Stimulated activated CD4-positive, alpha-beta T cell treated with anti-CD3 and anti-CD28 coated beads, Interleukin-2, amount 100 ng/mL, for 4 hours (primary cell): ENCODE results near the gene ZNF331.

Source experiments
- DNase-seq: peaks from one replicate; pipeline ENCODE4 v3.0.0-alpha.2; 2020; ENCODE audit warnings: low read depth

The ZNF331 gene

GRCh38 chr19:53520547-53521372 lies 17.2 kb upstream of the ZNF331 start:
- peak; percentile 84 for DNase-seq

DNA sequence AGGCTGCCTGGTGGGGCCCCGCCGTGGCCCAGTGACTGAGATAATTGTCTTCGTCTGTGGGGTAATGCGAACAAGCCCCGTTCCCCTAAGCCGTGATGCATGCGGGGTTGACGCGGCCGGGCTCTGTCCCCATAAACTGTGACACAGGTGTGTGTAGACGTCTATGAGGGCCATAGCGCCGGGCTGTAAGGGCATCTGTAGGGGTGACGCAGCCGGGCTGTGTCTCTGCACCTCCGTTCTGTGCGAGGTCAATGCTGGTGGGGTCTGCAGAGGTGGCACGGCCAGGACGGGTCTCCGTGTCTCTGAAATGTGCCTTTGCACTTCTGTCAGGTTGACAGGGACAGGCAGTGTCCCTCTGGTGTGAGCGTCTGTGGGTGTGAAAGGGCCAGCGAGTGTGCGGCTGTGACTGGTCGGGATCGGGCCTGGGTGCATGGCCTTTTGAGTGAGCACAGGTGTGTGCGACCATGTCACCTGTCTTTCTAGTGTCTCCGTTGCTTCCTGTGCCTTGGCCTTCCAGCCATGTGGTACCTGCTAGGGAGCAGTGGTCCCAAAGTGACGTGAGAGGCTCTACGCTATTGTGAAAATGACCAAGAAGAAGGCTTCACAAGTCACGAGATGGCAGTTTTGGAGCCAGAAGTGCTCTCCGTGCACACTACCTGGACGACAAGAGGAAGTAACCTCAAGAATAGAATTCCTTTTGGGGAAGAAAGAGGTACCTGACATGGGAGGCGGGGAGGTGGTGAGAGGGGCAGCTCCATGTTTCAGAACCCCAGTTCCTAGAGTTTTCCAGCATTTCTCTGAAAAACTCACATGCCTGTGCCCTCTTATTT lies 16.4 kb upstream of the ZNF331 start:
- no peak for DNase-seq

GRCh38 chr19:53525922-53526321 lies 12.0 kb upstream of the ZNF331 start:
- no peak for DNase-seq

DNA sequence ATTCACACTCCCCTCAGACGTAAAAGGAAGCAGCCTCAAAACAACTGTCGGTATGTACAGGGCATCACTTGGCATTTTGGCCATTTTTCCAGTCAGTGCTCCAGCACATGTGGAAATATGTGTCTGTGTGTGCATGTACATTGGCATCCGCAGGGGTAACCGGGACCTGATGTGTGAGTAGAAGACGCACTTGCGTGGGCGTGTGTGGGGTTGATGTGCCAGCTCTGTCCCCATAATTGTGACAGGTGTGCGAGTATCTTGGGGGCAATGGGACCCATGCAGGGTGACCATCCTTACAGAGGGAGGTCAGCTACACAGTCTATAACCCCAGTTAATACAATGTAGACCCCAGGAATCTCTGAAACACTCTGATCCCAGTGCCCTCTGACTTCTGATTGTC lies 7.3 kb upstream of the ZNF331 start:
- DNase-seq: no peak

GRCh38 chr19:53531457-53531856 lies 6.5 kb upstream of the ZNF331 start:
- no peak for DNase-seq

DNA sequence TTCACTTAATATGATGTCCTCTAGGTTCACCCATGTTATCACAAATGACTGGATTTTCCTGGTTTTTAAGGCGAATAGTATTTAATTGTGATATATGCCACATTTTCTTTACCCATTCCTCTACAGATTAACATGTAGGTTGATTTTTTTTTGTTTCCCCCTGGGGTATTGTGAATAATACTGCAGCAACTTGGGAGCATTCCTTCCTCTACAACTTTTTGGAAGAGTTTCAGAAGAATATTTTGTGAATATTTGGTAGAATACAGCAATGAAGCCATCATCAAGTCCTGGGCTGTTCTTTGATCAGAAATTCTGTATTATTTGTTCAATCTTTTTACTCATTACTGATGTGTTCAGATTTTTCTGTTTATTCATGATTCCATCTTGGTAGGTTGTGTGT lies 5.6 kb upstream of the ZNF331 start:
- no peak for DNase-seq

- no peak for DNase-seq
These were observed 1.8 kb upstream of the ZNF331 start for GRCh38 chr19:53536225-53536548.

- no peak for DNase-seq
These were observed 824 bp upstream of the ZNF331 start for GRCh38 chr19:53537121-53537520.

DNA sequence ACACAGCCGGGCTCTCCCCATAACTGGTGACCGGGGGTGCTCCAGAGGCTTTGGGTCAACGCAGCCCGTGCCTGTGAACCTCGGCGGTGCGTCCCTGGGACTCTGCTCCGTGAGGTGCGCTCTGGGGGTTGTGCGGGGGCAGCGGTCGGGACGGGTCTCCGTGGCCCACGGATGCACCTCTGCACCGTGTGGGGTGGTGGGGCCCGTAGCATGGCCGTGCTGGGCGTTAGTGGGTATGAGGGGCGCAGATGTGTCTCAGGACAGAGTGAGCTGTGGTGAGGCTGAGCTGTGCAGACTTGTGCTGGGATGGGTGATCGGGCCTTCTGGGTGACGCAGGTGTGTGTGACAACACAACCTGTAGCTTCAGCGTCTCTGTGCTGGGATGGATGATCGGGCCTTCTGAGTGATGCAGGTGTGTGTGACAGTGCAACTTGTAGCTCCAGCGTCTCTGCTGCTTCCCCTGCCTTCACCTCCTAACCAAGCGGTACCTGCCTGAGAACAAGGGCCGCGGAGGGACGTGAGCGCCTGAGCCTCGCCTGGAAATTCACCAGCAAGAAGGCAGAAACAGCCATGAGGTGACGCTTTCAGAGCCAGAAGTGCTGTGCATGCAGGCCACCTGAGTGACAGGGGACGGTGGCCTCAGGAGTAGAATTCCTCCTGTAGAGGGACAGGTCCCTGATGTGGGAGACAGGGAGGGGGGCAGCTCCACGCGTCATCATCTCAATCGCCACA lies 599 bp downstream of the ZNF331 start:
- DNase-seq: no peak

GRCh38 chr19:53540091-53540490 lies 2.1 kb downstream of the ZNF331 start:
- no peak for DNase-seq

GRCh38 chr19:53541971-53542370 lies 4.0 kb downstream of the ZNF331 start:
- no peak for DNase-seq

DNA sequence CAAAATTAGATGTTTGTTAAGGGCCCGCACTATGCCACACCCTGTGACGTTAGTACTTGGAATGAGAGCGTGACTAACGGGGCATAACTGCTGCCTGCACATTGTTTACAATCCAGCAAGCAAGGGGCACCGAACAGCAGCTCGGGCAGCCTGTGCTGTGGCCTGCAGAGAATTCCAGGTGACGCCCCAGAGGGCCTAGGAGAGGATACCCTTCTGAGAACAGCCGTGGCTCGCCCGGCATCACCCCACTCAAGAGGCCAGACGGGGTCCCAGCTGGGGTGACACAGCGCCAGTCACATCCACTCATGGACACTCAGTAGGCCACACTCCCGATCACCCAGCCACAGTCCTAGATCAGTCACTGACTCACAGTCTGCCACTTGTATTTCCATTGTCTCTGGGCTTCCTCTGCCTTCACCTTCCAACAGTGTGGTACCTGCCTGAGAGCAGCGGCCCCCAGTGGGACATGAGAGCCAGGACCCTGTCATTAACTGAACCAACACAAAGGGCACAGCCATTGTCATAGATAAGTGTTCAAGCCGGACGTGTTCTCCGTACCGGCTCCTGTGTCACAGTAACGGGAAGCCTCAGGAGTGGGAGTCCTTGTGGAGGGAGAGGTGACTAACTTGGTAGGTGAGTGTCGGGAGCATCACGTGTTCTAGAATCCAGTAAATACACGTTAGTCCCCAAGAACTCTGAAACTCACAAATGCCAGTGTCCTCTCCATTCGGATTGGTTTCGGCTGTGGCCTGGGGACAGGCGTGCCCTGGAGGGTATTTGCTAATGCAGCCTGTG lies 7.5 kb downstream of the ZNF331 start:
- DNase-seq: no peak

DNA sequence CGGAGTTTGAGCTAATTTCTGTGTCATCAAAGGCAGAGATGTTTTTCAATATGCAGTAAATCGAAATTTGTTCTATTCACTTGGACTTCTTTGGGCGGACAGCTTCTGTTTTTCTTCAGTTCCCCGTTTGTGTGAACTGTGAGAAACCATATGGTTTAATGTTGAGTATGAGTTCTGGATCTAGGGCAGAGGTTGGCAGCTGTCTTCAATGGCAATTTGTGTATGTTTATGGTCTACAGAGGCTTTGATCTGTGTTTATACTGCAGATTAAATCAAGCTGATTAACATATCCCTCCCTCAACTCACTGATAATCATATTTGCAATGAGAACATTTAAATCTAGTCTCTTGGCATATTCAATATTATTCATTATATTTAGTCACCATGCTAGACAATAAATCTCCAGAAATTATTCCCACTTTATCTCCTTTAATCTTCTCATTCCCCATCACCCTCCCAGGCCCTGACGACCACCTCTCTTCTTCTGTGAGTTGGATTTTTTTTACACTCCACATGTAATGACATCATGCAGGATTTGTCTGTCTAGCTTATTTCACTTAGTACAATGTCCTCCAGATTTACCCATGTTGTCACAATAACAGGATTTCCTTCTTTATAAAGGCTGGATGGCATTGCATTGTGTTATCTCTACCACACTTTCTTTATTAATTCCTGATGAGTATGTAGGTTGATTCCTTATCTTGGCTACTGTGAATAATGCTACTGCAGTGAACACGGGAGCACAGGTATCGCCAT lies 9.0 kb downstream of the ZNF331 start:
- DNase-seq: no peak

DNA sequence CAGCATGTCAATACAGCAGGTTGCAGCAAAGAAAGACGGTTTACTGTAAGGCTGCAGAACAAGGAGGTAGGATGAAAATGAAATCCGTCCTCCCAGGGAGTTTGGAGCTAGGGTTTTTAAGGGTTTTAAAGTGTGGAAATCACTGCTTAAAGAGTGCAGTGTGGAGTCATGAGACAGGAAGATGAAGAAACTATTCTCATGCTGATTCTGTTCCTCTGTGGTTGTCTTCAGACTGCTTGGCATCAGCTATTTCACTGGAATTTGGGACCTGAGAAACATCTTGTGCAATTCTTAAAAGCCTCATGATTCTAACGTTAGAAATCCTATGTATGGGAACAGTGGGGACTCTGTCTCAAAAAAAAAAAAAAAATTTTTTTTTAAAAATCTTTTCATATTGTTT lies 11.4 kb downstream of the ZNF331 start:
- no peak for DNase-seq

- DNase-seq: no peak
These were observed 14.2 kb downstream of the ZNF331 start for GRCh38 chr19:53552001-53552721.

GRCh38 chr19:53553156-53553555 lies 15.2 kb downstream of the ZNF331 start:
- DNase-seq: no peak

DNA sequence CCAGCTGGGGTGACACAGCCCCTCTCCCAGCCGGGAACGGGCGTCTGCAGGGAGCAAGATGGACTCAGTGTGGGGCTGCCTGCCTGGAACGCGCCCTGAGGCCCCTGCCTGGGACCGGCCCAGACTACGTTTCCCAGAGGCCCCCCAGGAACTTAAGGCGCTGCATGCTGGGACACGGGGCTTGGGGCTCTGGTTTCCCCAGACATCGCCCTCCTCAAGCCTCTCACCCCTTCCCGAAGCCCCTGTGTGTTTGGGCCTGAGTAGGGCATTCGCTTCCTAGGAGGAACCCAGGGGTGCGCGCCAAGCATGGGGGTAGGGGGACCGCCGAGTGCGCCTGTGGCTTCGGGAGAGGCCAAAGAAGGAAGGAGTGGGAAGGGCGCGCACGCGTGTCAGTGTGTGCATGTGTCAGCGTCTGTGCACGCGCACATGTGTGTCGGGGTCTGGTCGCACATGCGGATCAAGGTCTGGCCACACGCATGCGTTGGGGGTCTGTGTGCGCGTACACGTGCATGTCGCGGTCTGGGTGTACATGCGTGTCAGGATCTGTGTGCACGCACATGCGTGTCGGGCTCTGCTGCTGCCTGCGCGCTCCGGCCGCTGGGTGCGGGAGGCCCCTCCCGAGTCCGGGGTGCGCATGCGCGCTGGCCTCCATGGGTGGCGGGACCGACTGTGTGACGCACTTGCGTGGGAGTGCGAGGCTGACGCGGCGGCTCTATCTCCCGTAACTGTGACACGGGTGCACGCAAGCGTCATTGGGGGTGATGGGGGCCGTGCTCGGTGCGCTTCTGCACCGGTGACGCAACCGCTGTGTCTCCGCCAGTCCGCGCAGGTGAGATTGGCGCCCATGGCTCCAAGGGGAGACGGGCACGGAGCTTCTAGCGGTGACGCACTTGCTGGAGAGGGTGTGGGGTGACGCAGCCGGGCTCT lies 16.2 kb downstream of the ZNF331 start:
- DNase-seq: peak; percentile 89

GRCh38 chr19:53554804-53555203 lies 16.9 kb downstream of the ZNF331 start:
- no peak for DNase-seq

GRCh38 chr19:53555352-53555751 lies 17.4 kb downstream of the ZNF331 start:
- DNase-seq: no peak
